ENCODE data around the gene FOXA1. TPM values are rescaled to one million over a fixed set of nuclear protein-coding genes. Genes with fewer than 3 reads are reported as not detected.

Gene FOXA1
- total and polyA plus RNA-seq, 4 donors, result 14.3 to 67.2 (median 23.6) TPM

- H3K4me1 ChIP-seq (ENCODE audit: control insufficient read depth in 5 of 5, insufficient read depth in 5 of 5, low read length in 5 of 5), result peaks cover 0 to 13% (median 7%) of the 10 kb centered on the region in 5 donors
- DNase-seq (no peak), ATAC-seq (ENCODE audit: insufficient read depth, low FRiP score) (no peak)
- TF ChIP-seq CTCF (IDR thresholded peaks at IDR 0.05; ENCODE audit: control extremely low read depth, extremely low read depth), result no peak
- H3K9ac ChIP-seq (ENCODE audit: insufficient read depth in 1 of 2, low read length in 2 of 2), result no peak overlapping the region
- H3K27me3 ChIP-seq (ENCODE audit: control insufficient read depth in 3 of 3, insufficient read depth in 3 of 3, low read length in 2 of 3), result peaks cover 9 to 78% (median 69%) of the 10 kb centered on the region in 3 donors
- no peak overlapping the region for H3K27ac ChIP-seq (ENCODE audit: low read depth in 1 of 2, low read length in 1 of 2)
- H3K36me3 ChIP-seq (ENCODE audit: control insufficient read depth in 4 of 4, insufficient read depth in 4 of 4, low read length in 4 of 4), result no peaks in the 10 kb centered on the region
- 82 to 84% methylated on average over 9 of the region's 9 CpGs for WGBS, 2 donors
- H3K9me3 ChIP-seq (ENCODE audit: control insufficient read depth in 4 of 4, insufficient read depth in 3 of 4, low read length in 3 of 4), result peaks cover 0 to 10% (median 0%) of the 10 kb centered on the region in 4 donors
- H3K4me3 ChIP-seq, result no peak overlapping the region
Observed at GRCh38 chr14:37603688-37604251, 8.7 kb upstream of the FOXA1 start.

GRCh38 chr14:37602605-37603453 lies 7.8 kb upstream of the FOXA1 start:
- Histone ChIP-seq H3K4me1 (ENCODE audit: control insufficient read depth in 5 of 5, insufficient read depth in 5 of 5, low read length in 5 of 5) (peaks cover 0 to 13% (median 12%) of the 10 kb centered on the region in 5 donors), H3K9me3 (ENCODE audit: control insufficient read depth in 4 of 4, insufficient read depth in 3 of 4, low read length in 3 of 4) (peaks cover 0 to 14% (median 0%) of the 10 kb centered on the region in 4 donors), H3K36me3 (ENCODE audit: control insufficient read depth in 4 of 4, insufficient read depth in 4 of 4, low read length in 4 of 4) (no peaks in the 10 kb centered on the region), H3K9ac (ENCODE audit: insufficient read depth in 1 of 2, low read length in 2 of 2) (no peak overlapping the region), H3K4me3 (no peak overlapping the region), H3K27me3 (ENCODE audit: control insufficient read depth in 3 of 3, insufficient read depth in 3 of 3, low read length in 2 of 3) (peaks cover 9 to 87% (median 76%) of the 10 kb centered on the region in 3 donors), H3K27ac (ENCODE audit: low read depth in 1 of 2, low read length in 1 of 2) (no peak overlapping the region)
- ATAC-seq (ENCODE audit: insufficient read depth, low FRiP score) (no peak), DNase-seq (no peak)
- no peak for TF ChIP-seq CTCF (IDR thresholded peaks at IDR 0.05; ENCODE audit: control extremely low read depth, extremely low read depth)
- 21 to 33% methylated on average over 24 of the region's 24 CpGs for WGBS, 2 donors

- DNase-seq (peak in 1 of 3 donors; percentile 18), ATAC-seq (ENCODE audit: insufficient read depth, low FRiP score) (no peak)
- Histone ChIP-seq H3K27ac (ENCODE audit: low read depth in 1 of 2, low read length in 1 of 2) (no peak overlapping the region), H3K4me1 (ENCODE audit: control insufficient read depth in 5 of 5, insufficient read depth in 5 of 5, low read length in 5 of 5) (peaks cover 0 to 13% (median 12%) of the 10 kb centered on the region in 5 donors), H3K9me3 (ENCODE audit: control insufficient read depth in 4 of 4, insufficient read depth in 3 of 4, low read length in 3 of 4) (peaks cover 0 to 17% (median 0%) of the 10 kb centered on the region in 4 donors), H3K27me3 (ENCODE audit: control insufficient read depth in 3 of 3, insufficient read depth in 3 of 3, low read length in 2 of 3) (peaks cover 9 to 93% (median 86%) of the 10 kb centered on the region in 3 donors), H3K4me3 (no peak overlapping the region), H3K9ac (ENCODE audit: insufficient read depth in 1 of 2, low read length in 2 of 2) (no peak overlapping the region), H3K36me3 (ENCODE audit: control insufficient read depth in 4 of 4, insufficient read depth in 4 of 4, low read length in 4 of 4) (no peaks in the 10 kb centered on the region)
- no peak for TF ChIP-seq CTCF (IDR thresholded peaks at IDR 0.05; ENCODE audit: control extremely low read depth, extremely low read depth)
- WGBS, 2 donors, result 8 to 12% methylated on average over 22 of the region's 22 CpGs
Observed at GRCh38 chr14:37601865-37602264, 6.8 kb upstream of the FOXA1 start.

Data from lung (tissue), 12 donors.